HL-60/S4 treated with phorbol 12-myristate 13-acetate at 8.2 ng/mL for 4 days and 3 days (cell line): ENCODE measurements around the gene CLVS2.

Experiments used
- in situ Hi-C: fragments of 300-500 bp; cut with MboI; formaldehyde crosslinking; loops from 2 replicates; pipeline ENCODE4 v1.15.0; 2022; ENCODE audit warnings: low sequenced_read_pairs

CLVS2 gene

GRCh38 chr6:123118811-123119210 lies 122.8 kb downstream of the CLVS2 start:
- in situ Hi-C loops, result no loop called here
